Panc1 (cell line): ENCODE measurements around the gene HNF4A. TPM values are rescaled to one million over a fixed set of nuclear protein-coding genes. Genes with fewer than 3 reads are reported as not detected.

ENCODE experiments used
- ATAC-seq: fragments of 200-7000 bp; cut with Tn5 transposase; 2 replicates; pipeline ENCODE4 v1.9.1; 2020; ENCODE audit warnings: mild to moderate bottlenecking, moderate library complexity
- BruUV-seq: library from RNA; stranded (reverse); fragments of 400-500 nt; replicated peaks from 2 replicates; lab custom pipeline; 2021; lab: Mats Ljungman, UMichigan
- CTCF ChIA-PET: fragments of 300-600 bp; sonication (Branson Sonifier 250); formaldehyde crosslinking; loops from one replicate; lab custom pipeline; 2022; ENCODE audit warnings: antibody characterized with exemption; lab: Charles Lee
- POLR2A ChIA-PET: fragments of 300-600 bp; sonication (Branson Sonifier 250); formaldehyde crosslinking; loops from one replicate; lab custom pipeline; 2022; ENCODE audit warnings: antibody characterized with exemption; lab: Charles Lee
- DNase-seq: peaks from one replicate; pipeline ENCODE4 v3.0.0-alpha.2; 2010; ENCODE audit warnings: low read depth, low spot score
- H3K27ac ChIP-seq: 2 replicates; pipeline ENCODE4 v1.5.1; 2011; ENCODE audit warnings: mild to moderate bottlenecking, low read length, inconsistent platforms
- H3K27me3 ChIP-seq: fragments of 200-500 bp; sonication (Bioruptor generic); 2 replicates; pipeline ENCODE4 v1.6.0; 2014; ENCODE audit warnings: low read length, inconsistent platforms; ENCODE audit not compliant: control insufficient read depth, insufficient read depth
- H3K36me3 ChIP-seq: fragments of 200-500 bp; sonication (Bioruptor generic); 2 replicates; pipeline ENCODE4 v1.5.1; 2014; ENCODE audit warnings: inconsistent platforms, mild to moderate bottlenecking, low read length, moderate library complexity; ENCODE audit not compliant: control insufficient read depth, insufficient read depth
- H3K4me1 ChIP-seq: 2 replicates; pipeline ENCODE4 v1.5.1; 2011; ENCODE audit warnings: inconsistent platforms, mild to moderate bottlenecking, low read length, moderate library complexity; ENCODE audit not compliant: control insufficient read depth, insufficient read depth
- H3K4me3 ChIP-seq, 2 experiments: 2 replicates each; pipeline ENCODE4 v1.5.1; 2011 to 2012; ENCODE audit warnings: low read depth in 2 of 2, low read length in 2 of 2, mild to moderate bottlenecking in 2 of 2, inconsistent platforms in 1 of 2, moderate library complexity in 1 of 2
- H3K9me3 ChIP-seq: fragments of 200-500 bp; sonication (Bioruptor generic); 2 replicates; pipeline ENCODE4 v1.5.1; 2014; ENCODE audit warnings: low read depth, mild to moderate bottlenecking, inconsistent platforms, low read length, moderate library complexity; ENCODE audit not compliant: control insufficient read depth, insufficient read depth
- POLR2AphosphoS5 ChIP-seq: IDR thresholded peaks from 2 replicates; pipeline ENCODE4 v1.6.1; 2012; ENCODE audit warnings: mild to moderate bottlenecking, low read depth, low read length, moderate library complexity
- SIN3A ChIP-seq: IDR thresholded peaks from 2 replicates; pipeline ENCODE4 v1.6.1; 2012; ENCODE audit warnings: low read depth, mild to moderate bottlenecking, low read length, moderate library complexity, borderline replicate concordance; ENCODE audit not compliant: insufficient read depth
- TCF7L2 ChIP-seq: IDR thresholded peaks from 2 replicates; pipeline ENCODE4 v1.6.1; 2011; ENCODE audit warnings: mild to moderate bottlenecking, low read depth, low read length, inconsistent platforms
- in situ Hi-C: cut with HindIII; loops from 2 replicates; pipeline ENCODE4 v1.10.0; 2016; ENCODE audit warnings: low sequenced_read_pairs, low pct_unique_long_range_greater_than_20kb
- intact Hi-C: fragments of 100-400 bp; cut with micrococcal nuclease; formaldehyde crosslinking; loops from one replicate; pipeline ENCODE4 v1.10.0; 2022; ENCODE audit not compliant: unreplicated experiment
- total RNA-seq: library from RNA; stranded (reverse); gene quantifications from one replicate; pipeline ENCODE4 v1.2.1, GENCODE V29; 2021; ENCODE audit not compliant: unreplicated experiment
- TF ChIP-seq, protein P1 (sequence below), 2 experiments: IDR thresholded peaks; 2 replicates each; pipeline ENCODE4 v1.6.1; 2011 to 2012; ENCODE audit warnings: low read depth in 2 of 2, control low read depth in 1 of 2, low read length in 1 of 2, mild to moderate bottlenecking in 1 of 2, moderate library complexity in 1 of 2; ENCODE audit not compliant: insufficient read depth in 1 of 2
- TF ChIP-seq, protein P2 (sequence below): fragments of 450-650 bp; IDR thresholded peaks from 2 replicates; pipeline ENCODE4 v1.5.1; 2017; ENCODE audit warnings: mild to moderate bottlenecking

Gene HNF4A
- total RNA-seq, 1 experiment from 2014 or later: 0.28 TPM

DNA sequence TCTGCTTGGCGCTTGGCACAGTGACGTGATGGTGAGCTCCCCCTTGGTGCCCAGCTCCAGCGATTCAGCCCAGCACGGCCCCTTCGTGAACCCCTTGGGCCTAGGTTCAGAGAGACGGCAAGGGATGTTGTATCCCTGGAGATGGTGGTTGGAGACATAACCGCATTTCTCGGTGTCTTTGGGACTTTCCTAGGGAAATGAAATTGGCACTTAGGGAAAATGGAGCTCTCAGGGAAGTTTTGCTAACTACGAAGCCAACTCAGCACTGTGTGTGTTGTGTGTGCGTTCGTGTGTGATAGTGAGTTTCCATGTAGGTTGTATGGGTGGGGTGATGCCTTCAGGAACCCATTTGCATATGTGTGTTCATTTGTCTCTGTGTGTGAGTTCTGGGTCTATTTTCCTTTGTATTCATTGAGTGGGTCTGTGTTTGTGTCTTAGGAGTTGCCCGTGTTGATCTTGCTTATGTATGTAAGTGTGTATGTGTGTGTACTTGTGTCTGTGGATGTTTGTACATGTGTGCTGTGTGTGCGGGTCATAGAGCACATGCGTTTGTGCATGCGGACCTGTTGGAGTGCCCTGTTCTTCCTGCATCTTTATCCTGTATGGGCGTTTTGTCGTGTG is 46.4 kb downstream of the HNF4A start:
- no peaks in the 10 kb centered on the region for H3K4me1 ChIP-seq
- ChIA-PET CTCF (no interaction called here), POLR2A (interaction anchor here (0.7 kb wide), 1 partner anchor 12 kb away, joined by 3 read pairs; no protein-coding TSS in a partner anchor)
- in situ Hi-C loops (no loop called here), intact Hi-C loops (no loop called here)
- BruUV-seq: no TSS peak
- no peak overlapping the region for H3K4me3 ChIP-seq
- no peaks in the 10 kb centered on the region for H3K36me3 ChIP-seq
- TF ChIP-seq, protein P1, sequence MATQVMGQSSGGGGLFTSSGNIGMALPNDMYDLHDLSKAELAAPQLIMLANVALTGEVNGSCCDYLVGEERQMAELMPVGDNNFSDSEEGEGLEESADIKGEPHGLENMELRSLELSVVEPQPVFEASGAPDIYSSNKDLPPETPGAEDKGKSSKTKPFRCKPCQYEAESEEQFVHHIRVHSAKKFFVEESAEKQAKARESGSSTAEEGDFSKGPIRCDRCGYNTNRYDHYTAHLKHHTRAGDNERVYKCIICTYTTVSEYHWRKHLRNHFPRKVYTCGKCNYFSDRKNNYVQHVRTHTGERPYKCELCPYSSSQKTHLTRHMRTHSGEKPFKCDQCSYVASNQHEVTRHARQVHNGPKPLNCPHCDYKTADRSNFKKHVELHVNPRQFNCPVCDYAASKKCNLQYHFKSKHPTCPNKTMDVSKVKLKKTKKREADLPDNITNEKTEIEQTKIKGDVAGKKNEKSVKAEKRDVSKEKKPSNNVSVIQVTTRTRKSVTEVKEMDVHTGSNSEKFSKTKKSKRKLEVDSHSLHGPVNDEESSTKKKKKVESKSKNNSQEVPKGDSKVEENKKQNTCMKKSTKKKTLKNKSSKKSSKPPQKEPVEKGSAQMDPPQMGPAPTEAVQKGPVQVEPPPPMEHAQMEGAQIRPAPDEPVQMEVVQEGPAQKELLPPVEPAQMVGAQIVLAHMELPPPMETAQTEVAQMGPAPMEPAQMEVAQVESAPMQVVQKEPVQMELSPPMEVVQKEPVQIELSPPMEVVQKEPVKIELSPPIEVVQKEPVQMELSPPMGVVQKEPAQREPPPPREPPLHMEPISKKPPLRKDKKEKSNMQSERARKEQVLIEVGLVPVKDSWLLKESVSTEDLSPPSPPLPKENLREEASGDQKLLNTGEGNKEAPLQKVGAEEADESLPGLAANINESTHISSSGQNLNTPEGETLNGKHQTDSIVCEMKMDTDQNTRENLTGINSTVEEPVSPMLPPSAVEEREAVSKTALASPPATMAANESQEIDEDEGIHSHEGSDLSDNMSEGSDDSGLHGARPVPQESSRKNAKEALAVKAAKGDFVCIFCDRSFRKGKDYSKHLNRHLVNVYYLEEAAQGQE (IDR thresholded peaks at IDR 0.05; ENCODE audit: insufficient read depth in 1 of 2, low read depth in 2 of 2, low read length in 1 of 2): no peak
- TF ChIP-seq TCF7L2: no peak
- TF ChIP-seq POLR2AphosphoS5: no peak
- no peak for TF ChIP-seq SIN3A
- TF ChIP-seq, protein P2, sequence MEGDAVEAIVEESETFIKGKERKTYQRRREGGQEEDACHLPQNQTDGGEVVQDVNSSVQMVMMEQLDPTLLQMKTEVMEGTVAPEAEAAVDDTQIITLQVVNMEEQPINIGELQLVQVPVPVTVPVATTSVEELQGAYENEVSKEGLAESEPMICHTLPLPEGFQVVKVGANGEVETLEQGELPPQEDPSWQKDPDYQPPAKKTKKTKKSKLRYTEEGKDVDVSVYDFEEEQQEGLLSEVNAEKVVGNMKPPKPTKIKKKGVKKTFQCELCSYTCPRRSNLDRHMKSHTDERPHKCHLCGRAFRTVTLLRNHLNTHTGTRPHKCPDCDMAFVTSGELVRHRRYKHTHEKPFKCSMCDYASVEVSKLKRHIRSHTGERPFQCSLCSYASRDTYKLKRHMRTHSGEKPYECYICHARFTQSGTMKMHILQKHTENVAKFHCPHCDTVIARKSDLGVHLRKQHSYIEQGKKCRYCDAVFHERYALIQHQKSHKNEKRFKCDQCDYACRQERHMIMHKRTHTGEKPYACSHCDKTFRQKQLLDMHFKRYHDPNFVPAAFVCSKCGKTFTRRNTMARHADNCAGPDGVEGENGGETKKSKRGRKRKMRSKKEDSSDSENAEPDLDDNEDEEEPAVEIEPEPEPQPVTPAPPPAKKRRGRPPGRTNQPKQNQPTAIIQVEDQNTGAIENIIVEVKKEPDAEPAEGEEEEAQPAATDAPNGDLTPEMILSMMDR: no peak
- peaks cover 1% of the 10 kb centered on the region for H3K27me3 ChIP-seq
- ATAC-seq (no peak), DNase-seq (no peak)
- H3K27ac ChIP-seq: no peak overlapping the region
- H3K9me3 ChIP-seq: no peaks in the 10 kb centered on the region

DNA sequence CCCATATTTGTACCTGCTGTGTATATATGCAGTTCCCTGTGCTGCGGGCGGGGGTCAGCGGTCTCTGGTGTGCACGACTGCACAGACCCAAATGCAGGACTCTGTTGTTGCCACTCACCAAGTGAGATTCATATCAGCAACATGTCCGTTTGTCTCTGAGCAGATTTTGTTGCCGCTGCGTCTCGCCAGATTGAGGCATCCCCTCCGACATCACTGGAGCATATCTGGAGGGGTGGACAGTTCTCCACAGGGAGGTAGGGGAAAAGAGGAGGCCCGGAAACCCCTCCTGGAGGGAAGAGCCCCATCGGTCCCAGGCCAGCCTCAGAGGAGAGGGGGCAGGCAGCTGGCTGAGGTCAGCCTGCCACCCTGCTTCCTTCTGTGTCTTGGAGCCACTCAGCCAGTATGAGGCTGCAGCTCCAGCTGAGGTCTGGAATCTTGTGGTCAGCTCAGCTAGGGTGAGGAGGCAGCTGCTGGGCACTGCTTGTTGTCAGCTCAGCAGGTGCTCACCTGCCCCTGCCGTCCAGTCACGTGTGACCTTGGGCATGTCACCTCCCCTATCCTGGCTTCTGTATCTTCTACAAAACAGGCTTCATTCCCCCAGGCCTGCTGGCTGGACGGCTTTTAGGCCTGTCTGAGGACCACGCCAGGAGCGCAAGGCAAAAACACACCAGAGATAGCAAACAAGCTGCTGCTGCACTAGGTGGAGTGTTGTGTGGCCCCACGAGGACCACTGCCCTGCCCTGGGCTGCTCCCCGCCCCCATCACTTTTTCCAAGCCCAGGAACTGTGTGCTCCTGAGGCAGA is 47.1 kb downstream of the HNF4A start:
- ChIA-PET POLR2A (no interaction called here), CTCF (no interaction called here)
- no peaks in the 10 kb centered on the region for H3K9me3 ChIP-seq
- no peak for ATAC-seq
- no peaks in the 10 kb centered on the region for H3K4me1 ChIP-seq
- TF ChIP-seq SIN3A: no peak
- TF ChIP-seq, protein P1 (IDR thresholded peaks at IDR 0.05; ENCODE audit: insufficient read depth in 1 of 2, low read depth in 2 of 2, low read length in 1 of 2): no peak
- no peak for TF ChIP-seq TCF7L2
- TF ChIP-seq, protein P2: no peak
- TF ChIP-seq POLR2AphosphoS5: no peak
- no peak overlapping the region for H3K4me3 ChIP-seq
- H3K27me3 ChIP-seq: no peaks in the 10 kb centered on the region
- H3K27ac ChIP-seq: no peak overlapping the region
- in situ Hi-C loops (no loop called here), intact Hi-C loops (no loop called here)
- DNase-seq: no peak
- no TSS peak for BruUV-seq
- no peaks in the 10 kb centered on the region for H3K36me3 ChIP-seq
